Measurements from ENCODE around the gene PDSS1. TPM values are rescaled to one million over a fixed set of nuclear protein-coding genes. Genes with fewer than 3 reads are reported as not detected.
A peak's percentile ranks its signal among the peaks of the same experiment; 100 is the strongest.

PDSS1 gene
- total and polyA plus RNA-seq, 9 of the 15 experiments (the other 6 are each of a cell fraction or from before 2014, with no cell fraction given) = 11.0 to 59.5 (median 45.3) TPM

- no peak for TF ChIP-seq ETS2 (tag; IDR thresholded peaks at IDR 0.05; ENCODE audit: borderline replicate concordance, poor library complexity, severe bottlenecking)
- no peak for TF ChIP-seq ZNF354B (CRISPR knock-in tag; IDR thresholded peaks at IDR 0.05)
- TF ChIP-seq MAFK (IDR thresholded peaks at IDR 0.05; ENCODE audit: low read length) = no peak
- TF ChIP-seq E2F3 (CRISPR knock-in tag; IDR thresholded peaks at IDR 0.05) = no peak
- no peak for TF ChIP-seq DMBX1 (CRISPR knock-in tag; IDR thresholded peaks at IDR 0.05; ENCODE audit: borderline replicate concordance)
- TF ChIP-seq THRB (CRISPR knock-in tag; conservative IDR thresholded peaks at IDR 0.05) = peak; percentile 33; the same call in 1 of the 2 replicates
- no peak for TF ChIP-seq ZNF280B (CRISPR knock-in tag; IDR thresholded peaks at IDR 0.05)
- no peak for TF ChIP-seq ZNF589 (CRISPR knock-in tag; IDR thresholded peaks at IDR 0.05; ENCODE audit: low read depth)
- no peak for TF ChIP-seq CBX8 (IDR thresholded peaks at IDR 0.05; ENCODE audit: borderline replicate concordance, extremely low read depth, low read depth, low read length, poor library complexity, severe bottlenecking)
- no peak for TF ChIP-seq ZNF785 (CRISPR knock-in tag; IDR thresholded peaks at IDR 0.05)
- TF ChIP-seq ZNF511 (CRISPR knock-in tag; IDR thresholded peaks at IDR 0.05) = no peak
- no peak for TF ChIP-seq PATZ1 (CRISPR knock-in tag; IDR thresholded peaks at IDR 0.05; ENCODE audit: borderline replicate concordance)
- no peak for TF ChIP-seq ZBTB5 (IDR thresholded peaks at IDR 0.05)
- peak; percentile 35 for TF ChIP-seq HNRNPLL (IDR thresholded peaks at IDR 0.05; ENCODE audit: low read depth, low read length, poor library complexity, severe bottlenecking)
- peak; percentile 86 for TF ChIP-seq ELF2 (CRISPR knock-in tag; IDR thresholded peaks at IDR 0.05)
- no peak for TF ChIP-seq SIRT6 (IDR thresholded peaks at IDR 0.05; ENCODE audit: low read depth, low read length)
- peak; percentile 42; the same call in 1 of the 2 replicates for TF ChIP-seq EHMT2 (IDR thresholded peaks at IDR 0.05)
Measured at GRCh38 chr10:26697163-26697921, at the start of gene PDSS1 (continued).

All from K562 (cell line).